HG03558 (cell line): ENCODE data around the gene URB1.
"Not testable (repeated sequence)": the region's sequence is repeated elsewhere in the genome, so short reads cannot be mapped to it uniquely, and the experiment has no call there.

Source experiments
- ATAC-seq: cut with Tn5 transposase; IDR thresholded peaks from one replicate; pipeline ENCODE4 v1.9.1; 2021; ENCODE audit warnings: moderate number of reproducible peaks; ENCODE audit not compliant: unreplicated experiment; ENCODE audit errors: extremely low read depth

The URB1 gene, protein sequence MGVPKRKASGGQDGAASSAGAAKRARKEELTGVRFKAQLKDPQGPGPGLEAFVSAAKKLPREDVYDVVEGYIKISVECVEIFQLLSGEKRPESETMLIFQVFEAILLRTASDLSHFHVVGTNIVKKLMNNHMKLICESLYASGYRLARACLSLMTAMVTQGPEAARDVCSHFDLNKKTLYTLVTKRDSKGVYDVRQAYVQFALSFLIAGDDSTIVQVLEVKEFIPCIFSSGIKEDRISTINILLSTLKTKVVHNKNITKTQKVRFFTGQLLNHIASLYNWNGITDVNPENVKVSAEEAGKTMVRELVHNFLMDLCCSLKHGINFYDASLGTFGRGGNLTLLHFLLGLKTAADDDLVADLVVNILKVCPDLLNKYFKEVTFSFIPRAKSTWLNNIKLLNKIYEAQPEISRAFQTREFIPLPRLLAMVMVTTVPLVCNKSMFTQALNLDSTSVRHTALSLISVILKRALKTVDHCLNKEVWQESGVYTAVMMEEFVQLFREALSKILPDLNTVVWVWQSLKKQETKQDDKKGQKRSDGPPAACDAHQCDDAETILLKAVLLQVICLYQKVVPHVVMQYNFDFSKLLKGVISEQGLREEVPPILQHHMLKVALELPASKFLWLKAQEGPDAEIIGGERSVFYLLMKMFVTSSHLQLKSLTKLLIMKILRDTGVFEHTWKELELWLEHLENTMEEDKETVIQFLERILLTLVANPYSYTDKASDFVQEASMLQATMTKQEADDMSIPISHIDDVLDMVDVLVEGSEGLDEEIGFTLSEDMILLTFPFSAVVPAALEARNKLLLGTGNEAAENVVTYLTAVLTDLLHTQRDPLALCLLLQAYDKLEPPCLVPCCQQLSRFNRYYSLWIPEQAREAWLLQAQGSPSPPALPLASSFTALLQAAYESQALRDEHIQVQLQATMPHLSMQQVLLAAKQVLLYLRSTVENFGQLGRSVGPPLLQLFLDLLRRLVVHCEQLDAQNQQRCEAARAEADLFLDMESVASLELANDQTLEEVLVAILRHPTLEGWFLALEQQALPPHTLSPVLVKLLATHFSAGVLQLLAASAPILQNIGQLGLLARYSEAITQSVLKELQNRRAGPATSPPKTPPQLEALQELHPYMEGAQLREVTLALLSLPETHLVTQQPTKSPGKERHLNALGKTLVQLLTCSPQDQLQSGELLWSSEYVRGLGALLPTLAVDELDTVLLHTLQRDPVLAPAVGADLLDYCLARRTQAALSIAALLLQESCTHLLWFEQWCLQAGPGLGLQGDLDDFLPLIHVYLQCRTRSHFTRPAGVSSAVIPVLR (N-terminal part only)

DNA sequence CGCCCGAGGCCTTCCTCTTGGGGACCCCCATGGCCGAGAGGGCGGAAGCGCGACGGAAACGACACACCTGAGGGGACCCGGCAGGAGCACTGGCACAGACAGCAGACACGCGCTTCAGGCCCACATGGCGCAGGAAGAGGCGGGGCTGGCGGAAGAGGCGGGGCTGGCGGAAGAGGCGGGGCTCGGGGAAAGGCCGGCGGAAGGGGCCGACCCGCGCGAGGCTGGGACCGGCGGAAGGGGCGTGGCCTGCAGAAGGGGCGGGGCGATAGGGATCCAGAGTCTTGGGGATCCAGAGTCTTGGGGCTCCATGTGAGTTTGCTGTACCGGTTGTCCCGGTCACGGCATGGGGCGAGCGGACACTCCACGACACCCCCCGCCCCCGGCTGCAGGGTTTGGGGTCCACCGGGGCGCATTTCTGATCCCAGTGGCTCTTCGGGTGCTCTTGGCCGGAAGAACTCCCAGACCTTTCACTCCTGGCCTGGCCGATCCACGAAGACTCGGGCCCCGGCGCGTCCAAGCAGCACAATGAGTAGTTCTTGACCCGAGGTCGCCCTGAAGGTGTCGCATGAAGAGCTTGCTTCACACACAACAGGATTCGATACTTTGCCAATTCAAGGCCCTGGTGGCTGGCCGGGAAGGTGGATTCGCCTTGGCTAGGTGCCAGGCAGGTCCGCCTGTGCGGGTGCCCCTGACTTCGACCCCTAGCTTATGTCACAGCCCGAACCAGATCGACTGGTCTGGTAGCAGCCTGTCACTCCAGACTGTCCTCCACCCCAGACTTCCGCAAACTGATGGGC, at the start of gene URB1:
TSS of gene URB1 (minus strand) at position 133 of the 797 bp plus-strand sequence. CDS start at position 31, 102 bp downstream.
- ATAC-seq: peak; percentile 79

DNA sequence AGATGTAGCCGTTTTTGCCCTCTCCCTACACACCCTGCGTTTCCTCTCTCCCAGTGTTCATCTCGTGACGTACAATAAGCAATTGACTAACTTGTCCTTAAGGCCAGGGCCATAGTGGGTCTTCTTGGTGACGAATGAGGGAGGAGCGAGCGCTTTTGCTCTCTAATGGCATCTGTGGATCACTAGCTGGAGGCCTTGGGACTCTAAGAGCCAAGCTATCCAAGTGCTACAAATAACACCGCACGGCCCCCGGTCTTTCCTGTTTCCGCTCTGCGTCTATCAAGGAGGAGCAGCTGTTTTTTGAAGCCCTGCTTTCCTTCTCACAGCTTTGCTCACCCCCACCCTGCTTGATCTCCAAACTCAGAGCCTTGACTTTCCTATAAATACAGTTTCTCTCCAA, 44.9 kb upstream of the URB1 start:
- ATAC-seq: no peak

DNA sequence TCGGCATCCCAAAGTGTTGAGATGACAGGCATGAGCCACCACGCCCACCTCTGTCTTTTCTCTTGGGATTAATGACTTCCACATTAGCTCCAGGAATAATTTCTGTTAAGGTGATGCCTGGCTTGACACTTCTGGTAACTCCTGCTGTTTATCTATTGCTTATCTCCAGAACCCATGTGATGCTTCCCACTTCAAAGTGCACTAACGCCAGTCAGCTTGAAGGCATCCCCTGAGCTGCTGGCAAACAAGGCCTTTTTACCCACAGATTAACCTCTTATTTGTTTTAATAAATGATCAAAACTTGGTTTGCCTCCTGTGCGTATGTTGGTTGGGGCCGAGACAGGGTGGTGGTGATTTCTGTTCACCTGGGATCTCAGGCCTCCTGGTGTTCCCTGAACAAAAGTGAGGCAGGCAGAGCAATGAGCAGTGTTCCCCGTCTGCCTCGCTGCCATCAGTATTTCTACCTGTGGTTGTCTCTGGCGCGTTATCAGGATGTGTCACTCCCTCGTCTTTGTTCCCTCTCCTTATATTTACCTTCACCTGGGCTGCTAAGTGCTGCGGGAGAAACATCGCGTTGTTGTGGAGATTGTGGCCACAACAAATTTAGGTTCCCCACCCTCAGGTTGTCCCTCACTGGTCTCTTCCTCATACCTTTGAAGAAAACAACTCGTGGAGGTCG, 40.3 kb upstream of the URB1 start:
- ATAC-seq: not testable (repeated sequence)

DNA sequence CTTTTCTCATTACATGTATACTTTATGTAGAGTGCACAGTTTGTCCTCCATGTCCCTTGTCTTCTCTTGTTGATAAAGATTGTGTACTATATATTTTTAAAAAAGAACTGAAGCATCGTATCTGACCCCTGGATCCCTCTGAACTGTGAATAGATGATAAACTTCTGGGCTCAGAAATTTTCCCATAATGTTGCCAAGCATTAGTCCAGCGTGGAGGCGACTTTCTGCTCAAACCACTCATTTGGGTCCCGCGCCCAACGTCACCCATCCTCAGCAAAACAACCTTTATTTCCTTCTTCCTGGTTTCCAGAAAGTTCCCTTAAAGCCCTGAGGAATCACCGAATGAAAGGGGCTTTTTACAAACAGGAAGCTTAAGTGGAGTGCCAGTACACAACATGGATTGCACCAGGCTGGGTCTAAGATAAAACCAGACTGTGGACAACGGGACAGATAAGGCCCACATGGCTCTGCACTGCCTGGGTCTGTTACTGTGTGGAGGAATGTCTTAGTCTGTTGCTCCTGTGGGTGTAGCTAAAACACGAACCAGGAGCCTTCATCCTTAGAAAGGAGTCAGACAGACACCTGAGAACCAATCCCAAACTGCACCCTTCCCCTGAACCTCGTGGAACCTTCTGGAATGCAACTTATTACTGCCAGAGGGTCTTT, 35.3 kb upstream of the URB1 start:
- ATAC-seq: no peak

DNA sequence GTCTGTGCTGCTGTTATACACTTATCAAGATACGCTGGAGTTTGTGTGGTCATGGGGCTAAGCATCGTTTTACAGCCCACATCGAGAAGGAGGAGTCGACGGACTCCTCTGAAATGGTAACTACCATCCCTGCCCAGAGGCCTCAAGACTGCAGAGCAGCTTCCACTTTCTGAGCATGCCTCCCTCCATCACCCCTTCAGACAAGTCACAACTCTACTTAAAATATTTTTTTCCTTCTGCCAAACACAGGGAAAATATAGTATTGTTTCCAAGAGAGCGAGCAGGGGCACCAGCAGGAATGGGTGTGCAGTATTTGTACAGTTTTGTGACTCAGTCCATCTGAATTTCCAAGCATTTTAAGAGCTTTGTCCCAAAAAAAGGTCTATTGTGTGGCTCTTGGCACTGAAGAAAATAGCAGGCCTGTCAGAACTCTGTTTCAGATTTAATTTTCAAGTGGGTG, 33.8 kb upstream of the URB1 start:
- no peak for ATAC-seq

DNA sequence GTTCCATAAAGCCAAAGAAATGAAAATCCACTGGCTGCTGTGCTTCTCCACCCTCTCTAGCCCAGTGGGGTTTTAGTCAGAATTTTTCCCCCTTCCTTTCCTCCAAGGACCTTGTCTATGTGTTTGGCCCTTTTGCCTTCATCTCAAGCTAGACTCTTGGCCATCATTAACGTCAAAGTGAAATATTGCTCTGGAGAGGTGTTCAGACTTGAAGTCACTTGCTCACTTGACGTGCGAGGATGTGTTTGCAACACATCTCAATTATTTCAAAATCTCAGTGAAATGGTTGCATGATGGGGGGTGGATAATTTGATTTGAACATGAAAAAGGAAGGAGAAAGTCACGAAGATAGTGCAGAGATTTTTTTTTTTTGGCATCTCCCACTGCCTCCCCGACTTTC, 33.3 kb upstream of the URB1 start:
- ATAC-seq: no peak

DNA sequence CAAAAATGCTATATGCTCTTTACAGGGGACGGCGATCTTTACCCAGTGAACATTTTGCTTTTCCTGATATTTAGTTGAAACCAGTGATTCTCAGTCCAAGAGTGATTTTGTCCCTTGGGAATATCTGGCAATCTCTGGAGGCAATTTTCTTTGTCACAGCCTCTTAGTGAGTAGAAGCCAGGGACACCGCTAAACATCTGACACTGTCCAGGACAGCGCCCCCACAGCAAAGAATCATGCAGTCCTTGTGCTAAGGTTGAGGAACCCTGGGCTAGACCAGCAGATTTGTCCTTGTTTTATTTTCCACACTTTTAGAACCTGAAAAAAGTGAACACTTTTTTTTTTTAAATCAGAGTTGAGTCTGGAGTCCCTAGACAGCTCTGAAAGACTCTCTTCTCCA, 32.8 kb upstream of the URB1 start:
- ATAC-seq: no peak

DNA sequence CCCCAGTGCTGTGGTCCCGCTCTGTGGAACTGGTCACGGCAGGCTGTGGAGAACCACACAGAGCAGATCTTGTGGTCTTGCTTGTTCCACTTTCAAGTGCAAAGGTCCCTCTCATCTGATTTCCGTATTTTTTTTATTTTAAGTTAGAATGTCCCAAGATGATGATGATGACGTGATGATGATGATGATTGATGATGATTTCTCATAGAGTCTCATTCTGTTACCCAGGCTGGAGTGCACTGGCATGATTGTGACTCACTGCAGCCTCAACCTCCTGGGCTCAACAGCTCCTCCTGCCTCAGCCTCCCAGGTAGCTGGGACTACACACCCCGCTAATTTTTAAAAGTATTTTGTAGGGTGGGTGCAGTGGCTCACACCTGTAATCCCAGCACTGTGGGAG, 31.9 kb upstream of the URB1 start:
- ATAC-seq: no peak

DNA sequence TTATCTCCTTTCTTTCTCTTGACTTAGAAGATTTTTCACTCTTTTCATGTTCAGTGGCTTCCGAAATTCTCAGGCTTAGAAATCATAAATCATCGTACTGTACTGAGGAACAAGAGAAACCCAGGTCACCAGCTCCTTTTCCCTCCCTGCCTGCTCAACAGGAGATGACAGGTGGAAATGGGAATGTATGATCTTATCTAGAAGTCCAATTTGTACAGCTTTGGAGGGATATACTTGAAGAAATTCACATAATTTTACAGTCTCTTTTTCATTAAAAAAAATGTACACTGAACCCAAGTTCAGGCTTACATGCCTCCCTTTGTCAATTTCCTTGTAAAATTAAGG, 31.4 kb upstream of the URB1 start:
- no peak for ATAC-seq

DNA sequence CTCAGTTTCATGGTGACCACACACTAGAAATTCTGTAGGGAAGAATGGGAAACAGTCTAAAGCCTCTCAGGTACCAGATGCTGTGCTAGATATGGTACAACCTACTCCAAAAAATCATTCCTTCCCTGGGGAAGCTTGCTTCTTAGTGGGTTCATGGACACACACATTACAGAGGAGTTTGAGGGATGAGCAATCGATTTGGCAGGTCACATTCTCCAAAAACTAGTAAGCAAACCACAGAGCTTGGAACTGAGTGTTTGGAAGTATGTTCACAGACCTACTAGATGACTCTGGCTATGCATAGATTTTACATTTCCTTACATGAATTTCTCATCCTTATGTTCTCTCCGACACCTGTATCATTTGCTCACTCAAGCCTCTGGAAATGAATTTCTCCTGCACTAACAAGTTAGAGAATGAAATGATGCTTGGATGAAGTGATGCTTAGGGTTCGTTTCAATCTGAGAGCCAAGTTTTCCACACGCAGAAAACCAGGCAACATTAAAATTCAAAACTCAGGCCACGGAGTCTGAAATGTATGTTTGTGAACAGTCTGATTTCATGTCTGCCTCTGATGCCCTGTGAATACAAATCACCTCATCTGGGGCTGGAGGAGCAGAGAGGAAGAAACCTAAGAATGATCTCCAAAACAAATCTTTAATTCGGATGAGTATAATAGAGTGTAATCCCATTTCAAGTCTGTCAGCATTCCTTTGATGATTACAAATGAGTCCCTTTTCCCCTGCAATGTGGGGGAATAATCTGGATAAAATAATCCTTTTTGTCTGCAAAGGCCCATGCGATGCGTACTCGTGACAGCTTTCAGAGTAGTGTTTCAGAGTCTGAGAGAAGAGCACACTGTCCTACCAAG, 30.7 kb upstream of the URB1 start:
- no peak for ATAC-seq

DNA sequence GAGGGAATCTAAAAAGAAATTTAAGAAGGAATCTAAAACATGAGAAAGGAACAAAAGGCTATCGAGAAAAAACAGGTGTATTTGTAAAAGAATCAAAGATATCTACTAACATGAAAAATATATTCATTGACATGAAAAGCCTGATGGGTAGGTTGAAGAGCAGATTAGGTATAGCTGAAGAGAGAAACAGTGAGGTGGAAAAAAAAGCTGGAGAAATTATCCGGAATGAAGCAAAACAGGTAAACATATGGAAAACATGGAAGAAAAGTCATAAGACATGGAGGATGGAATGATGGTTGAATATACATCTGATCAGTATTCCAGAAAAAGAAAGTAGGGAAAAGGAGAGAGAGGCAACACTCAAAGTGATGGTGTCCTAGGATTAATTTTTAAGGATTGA, 29.3 kb upstream of the URB1 start:
- ATAC-seq: no peak

DNA sequence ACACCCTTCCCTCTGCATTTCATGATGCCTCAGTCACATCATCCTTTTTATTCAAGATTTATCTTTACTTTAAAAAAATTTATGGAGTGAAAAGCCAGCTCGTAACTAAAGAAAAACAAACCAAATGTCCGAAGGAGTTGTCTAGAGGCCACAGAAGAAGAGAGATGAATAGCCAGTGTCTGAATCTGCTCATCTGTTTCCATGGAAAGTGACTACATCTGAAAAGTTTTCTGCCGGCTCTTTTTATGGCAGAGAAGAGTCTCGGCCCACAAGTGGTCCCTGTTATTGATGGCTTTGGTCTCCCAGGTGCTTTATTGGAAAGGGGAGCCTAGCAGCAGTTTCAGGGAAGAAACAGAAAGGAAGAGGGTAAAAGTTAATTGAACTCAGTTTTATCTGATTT, 25.3 kb upstream of the URB1 start:
- ATAC-seq: no peak

DNA sequence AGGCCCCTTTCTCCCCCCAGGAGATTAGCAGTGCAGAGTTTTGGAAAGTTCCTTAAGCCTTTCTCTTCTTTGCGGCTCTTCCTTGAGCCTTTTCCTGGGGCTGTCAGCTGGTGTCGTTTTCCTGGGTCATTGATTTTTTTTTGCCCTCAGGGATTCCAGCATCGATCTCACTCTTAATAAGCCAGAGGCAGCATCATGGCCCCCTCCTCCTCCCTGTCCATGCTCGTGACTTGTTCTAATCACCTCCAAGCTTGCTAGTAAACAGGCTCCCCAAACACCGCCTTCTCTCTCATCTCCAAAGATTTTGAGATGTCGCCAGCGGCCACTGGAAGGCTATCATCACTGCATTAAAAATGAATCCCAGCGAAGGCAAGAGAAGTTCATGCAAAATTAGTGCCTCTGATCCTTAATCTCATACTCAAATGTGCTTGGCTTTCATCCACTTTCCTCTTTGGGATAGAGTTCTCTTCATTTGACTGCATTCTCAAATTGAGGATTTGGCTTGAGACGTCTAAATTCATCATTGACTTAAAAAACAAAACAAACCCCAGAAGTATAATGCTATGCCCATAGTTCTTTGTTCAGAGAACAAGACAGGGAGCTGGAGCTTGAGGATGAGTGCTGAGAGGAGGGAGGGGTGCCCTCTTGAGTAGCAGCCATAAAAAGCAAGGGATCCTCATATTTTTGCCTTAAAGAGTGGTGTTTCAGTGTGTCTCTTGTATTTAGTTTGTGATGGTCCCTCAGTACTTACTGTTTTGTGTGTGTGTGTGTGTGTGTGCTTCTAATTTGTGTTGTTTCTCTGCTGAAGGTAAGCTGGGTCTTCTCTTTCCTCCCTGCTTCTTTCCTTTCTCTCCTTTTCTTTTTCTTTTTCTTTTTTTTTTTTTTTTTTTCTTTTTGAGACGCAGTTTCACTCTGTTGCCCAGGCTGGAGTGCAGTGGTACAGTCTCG, 22.9 kb upstream of the URB1 start:
- no peak for ATAC-seq

DNA sequence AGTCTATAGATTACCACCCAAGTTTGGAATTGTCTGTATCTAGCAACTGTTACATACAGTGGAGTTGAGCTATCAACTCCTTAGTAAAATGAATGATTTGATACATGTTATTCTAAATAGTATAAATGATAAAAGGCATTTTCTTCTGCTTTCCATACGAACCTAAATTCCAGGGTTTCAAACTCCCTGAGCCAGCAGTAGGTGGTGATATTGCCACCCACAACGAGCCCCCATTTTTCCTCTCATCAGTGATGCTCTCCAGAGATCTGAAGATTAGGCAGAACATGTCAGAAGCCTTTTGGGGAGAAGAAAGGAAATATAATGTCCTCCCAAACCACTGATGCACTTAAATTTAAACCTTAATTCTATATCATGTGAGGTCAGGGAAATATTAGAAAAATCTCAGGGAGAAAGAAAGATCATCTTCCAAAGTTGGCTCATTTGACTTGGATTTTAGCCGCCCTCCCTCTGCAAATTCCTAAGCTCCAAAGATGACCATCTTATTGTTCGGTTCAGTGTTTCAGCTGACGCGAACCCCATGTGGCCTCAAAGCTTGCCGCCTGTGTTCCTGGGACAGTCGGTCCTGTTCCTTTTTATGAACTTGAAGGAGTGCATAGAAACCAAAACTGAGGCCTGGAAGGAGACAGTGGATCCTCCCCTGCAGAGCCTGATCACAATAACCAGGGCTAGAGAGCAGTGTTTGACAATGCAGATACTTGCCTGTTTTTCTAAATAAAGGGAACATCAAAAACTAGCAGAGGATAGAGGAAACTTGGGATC, 22.0 kb upstream of the URB1 start:
- ATAC-seq: no peak

DNA sequence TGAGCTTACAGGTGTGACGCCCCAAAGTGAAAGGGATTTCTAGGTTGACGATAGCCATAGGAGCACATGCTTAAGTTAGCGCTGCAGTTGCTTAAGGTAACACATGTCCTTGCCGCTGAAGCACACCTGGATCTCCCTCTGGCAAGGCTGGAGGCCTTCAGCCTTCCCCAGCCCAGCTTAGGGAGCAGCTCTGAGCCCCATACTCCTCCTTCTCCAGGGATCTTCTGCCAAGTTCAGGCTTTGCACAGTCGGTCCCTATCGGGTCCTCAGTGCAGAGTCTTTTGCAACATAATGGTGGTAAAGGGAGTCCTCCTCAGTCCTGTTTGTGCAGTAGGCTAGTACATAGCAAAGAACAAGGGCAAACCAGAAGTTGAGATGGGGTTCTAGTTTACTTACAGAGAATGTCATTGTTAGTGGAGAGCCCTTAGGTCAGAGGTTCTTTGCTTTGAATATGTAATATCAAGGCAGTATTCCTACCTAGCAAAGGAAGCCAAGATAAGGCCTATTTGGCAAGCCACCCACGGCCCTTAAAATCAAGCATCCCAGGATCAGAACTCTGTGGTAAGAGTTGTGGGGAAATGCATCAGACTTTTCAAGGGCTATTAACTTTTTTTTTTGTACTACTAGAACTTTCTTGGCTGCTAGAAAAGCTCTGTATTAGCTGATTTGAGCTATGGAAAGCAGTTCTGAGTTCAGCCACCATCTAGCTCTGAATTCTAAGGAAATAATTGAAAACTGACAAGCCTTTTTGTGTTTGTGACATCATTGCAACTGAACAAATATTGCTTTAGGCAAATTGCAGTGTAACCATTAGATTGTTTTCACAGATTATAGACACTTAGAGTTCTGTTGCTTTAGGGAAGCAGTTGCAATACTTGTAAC, 21.1 kb upstream of the URB1 start:
- ATAC-seq: no peak
